GM19025 (cell line): Measurements from ENCODE around the gene EFNA5.

Experiments used
- ATAC-seq: cut with Tn5 transposase; IDR thresholded peaks from one replicate; pipeline ENCODE4 v1.9.1; 2021; ENCODE audit warnings: mild to moderate bottlenecking, low read depth, moderate library complexity; ENCODE audit not compliant: unreplicated experiment

EFNA5 gene

DNA sequence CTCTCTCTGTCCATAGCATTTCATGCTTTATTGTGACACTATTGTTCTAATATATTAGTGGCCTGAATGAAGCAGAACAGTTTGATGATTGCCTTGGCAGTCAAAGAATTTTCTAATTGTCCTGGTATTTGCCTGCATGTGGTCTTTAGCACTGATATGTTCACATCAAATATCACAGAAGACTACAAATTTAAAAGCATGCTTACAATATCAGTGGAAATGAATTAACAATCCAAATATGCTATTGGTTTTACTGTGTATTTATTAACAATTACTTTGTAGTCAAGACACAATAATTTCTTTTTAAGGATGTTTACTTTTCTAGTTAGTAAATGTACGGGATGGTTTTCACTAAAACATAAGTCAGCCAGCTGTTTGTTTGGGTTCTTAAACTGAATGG is 18.3 kb downstream of the EFNA5 start:
- no peak for ATAC-seq

DNA sequence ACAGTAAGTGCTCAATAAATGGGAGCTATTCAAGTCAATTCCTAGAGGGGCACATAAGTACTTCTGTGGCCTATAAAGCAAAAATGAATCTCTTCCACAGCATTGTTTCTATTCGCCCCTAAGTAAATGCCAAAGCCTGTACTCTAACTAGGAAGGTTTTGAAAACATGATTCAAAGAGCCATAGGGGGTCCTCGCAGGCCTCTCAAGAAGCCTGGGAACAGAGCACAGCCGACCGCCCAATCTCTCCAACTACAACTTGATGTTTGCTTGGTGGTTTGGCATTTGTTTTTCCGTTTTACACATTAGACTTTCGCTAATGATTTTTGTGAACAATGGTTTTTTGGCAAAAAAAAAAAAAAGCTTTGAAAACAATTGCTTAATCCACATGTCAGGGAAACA is 19.4 kb downstream of the EFNA5 start:
- no peak for ATAC-seq

DNA sequence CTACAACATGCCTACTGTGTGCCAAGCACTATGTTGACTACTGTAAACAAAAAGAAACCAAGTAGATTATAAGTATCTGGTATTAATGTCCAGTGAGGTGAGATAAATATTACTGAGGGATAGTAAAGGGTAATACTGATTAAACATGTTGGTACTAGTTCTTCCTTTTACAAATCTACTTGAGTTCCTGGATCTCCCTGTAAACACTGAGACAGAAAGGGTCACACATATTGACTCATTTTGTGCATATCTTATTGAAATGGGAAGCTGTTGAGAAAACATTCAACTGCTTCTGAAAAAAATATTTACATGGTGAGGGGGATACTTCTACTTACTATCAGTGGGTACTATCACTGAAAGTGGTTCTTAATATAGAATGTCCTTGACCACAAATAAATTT is 24.3 kb downstream of the EFNA5 start:
- no peak for ATAC-seq

DNA sequence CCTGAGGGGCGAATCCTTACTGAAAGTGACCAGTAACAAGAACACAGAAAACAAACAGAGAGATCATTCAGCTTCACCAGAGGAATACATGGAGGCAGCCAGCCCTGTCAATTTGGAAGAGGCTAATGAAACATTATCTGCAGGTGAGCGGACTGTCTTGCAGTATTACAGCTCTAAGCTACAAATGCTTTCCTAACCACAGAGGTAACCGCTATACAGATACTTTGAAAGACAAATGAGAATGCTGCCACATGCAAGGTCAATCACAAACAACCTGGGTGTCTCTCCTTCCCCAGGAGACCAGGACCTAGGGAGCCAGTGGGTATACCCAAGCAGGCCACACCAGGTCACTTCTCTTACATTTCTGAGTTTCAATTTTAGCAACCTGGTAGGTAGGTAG is 30.2 kb downstream of the EFNA5 start:
- ATAC-seq, result no peak

DNA sequence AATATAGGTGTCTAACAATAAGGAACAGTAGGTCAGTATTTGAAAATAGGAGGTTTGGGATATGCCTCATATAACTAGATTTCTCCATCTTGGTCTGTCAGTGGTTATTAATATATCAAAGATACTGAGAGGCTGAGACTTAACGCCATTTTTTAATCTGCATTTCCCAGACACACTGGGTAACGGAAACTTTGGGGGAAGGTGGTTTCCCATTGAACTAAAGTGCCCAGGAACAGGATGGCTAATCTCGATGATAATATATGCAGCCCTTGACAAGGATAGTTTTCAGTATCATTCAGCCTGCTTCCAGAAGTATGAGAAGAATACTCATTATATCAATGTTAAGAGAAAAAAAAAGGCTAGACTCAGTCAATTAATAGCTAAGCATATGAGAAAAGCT is 30.7 kb downstream of the EFNA5 start:
- no peak for ATAC-seq

DNA sequence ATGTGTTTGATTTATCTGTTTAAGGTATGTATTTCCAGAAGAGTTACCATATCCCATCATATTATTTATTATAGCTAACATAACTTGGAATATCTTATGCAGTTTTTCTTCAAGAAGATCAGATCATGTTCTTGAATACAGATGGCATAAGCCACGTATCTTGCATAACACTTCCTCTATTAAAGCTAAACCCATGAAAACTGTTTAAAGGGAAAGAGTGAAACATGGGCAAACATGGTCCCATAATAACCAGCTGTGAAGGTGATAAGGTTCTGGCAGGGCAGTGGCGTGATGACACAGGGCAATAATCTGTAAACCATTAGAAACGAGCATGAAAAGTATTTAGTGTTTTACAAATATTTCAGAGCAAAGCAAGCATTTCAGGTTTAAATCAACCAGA is 34.2 kb downstream of the EFNA5 start:
- no peak for ATAC-seq

DNA sequence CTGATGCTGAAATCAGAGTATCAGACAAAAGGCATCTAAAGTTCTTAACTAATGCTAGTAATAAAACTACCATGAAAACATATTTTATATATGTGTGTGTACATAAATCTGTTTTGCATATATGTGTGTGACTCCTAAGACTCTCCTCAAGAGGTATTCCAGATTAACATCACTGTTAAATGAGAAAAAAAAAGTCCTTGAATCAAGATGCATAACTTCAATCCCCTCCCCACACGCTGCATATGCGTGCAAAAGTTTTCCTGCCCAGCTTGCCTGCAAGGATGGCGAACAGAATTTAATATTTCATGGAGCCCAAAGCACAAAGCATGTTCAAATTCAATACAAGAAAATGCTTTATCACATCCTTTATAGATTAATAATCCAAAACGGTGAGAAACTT is 34.7 kb downstream of the EFNA5 start:
- no peak for ATAC-seq

DNA sequence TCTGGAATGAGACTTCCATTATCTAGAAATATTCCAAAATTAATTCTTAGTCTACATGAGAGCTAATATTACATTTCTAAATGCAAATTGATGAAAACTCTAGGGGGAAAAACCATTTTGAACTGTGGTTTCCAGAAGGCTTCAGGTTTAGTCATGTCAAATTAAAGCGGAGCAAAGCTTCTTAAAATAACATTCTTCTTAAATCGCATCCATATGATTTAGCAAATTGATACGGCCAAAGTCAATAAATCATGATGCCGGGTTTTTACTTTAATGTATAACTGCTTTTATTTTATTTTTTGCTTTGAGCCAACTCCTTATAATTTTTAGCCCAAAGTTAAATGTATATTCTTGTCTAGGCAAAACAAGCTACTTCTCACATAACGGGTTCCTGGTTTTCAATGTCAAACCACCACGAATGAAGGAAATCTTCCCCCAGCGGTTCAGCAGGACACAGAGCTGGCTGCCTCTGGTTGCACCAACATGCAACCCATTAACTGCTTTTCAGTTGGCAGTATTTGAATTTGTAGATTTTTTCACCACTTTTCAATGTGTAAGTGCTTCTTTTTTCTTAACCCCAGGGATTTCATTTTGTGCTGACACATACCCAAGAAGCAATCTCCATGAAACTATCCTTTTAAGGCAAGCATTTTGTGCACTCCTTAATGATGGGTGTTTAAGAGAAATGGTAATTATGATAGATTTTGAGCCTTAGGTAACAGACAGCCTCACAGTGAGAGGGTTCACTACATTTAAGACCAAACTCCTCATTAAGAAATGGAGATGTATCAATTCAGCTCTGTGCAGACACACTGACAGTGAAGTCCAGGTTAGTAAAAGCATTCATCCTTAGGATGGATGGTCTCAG is 35.5 kb downstream of the EFNA5 start:
- no peak for ATAC-seq

DNA sequence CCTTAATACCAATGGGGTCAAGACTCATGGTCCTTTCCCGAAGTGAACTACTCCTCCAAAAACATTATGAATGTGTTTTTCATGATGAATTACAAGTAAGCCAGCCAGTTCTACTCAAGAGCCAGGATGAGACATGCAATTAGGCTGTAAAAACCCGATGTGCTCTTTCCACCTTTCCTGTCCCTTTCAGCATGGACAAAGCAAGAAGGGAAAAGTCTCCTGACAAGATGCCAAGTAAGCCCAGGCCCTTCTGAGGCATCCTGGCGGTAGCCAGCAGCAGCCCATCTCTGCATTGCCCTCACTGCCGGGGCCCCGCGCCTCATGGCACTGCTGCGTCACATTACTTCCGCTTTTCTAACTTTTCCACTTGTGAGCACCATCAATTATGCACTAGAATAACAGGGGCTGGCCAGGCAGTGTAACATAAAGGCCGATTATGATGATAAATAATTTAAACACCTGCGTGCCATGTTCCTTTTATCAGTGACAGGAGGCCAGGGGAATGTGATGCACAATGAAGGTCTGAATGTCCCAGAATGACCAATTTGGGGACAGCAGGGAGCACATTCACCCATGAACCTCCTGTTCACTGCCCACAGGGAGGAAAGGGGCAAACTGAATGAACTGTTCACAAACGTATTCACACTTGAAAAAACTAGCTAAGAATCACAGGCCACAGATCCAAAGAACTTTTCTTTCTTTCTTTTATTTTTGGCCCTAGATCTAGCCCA is 37.4 kb downstream of the EFNA5 start:
- ATAC-seq, result no peak

DNA sequence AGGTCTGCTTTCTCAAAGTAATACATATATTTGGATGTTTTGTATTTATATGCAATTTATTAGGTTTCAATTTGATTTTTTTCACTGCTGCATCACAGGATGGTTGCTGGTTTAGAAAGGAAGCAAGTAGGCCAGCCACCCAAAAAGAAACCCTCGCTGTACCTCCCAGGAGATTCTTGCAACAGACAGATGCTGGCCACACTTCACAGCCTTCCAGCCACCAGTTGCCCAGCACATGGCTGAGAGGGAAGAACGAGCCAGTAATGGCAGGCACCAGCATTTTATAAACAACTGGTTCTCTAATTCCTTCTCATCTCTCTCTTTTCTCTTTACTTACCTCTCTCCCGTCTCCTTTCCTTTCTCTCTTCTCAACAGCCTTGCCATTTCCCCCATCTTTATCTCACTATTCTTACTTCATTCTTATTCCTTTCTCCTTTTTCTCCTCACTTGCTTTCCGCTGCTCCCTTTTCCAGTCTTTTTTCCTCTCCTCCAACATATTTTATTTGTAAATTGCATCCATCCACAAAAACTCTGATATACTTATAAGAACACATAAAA is 38.9 kb downstream of the EFNA5 start:
- ATAC-seq, result no peak

DNA sequence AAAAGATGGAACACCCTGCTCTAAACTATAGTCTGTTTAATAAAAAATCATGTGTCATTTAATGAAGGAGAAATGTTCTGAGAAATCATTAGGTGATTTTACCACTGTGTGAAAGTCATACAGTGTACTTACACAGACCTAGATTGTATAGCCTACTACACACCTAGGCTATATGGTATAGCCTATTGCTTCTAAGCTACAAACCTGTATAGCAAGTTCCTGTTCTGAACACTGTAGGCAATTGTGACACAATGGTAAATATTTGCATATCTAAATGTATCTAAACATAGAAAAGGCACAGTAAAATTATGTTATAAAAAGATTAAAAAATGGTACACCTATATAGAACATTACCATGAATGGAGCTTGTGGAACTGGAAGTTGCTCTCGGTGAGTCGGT is 40.6 kb downstream of the EFNA5 start:
- ATAC-seq, result no peak

DNA sequence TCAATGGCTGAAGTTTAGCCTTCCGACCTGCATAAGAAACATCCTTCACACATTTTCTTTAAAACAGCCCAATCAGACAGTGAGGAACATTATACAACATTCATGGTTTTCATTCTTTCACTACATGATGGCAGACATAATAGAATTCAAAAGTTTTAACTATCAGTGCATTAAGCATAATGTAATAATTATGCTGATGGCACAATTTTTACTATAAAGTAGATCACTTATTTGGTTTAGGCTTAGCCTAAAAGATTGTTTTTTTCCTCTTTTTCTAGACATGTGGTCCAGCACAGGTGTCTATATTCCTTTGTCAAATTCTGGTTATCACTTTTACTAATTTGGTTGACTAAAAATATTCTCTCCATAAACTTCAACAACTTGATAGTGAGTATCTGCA is 46.5 kb downstream of the EFNA5 start:
- ATAC-seq, result no peak

DNA sequence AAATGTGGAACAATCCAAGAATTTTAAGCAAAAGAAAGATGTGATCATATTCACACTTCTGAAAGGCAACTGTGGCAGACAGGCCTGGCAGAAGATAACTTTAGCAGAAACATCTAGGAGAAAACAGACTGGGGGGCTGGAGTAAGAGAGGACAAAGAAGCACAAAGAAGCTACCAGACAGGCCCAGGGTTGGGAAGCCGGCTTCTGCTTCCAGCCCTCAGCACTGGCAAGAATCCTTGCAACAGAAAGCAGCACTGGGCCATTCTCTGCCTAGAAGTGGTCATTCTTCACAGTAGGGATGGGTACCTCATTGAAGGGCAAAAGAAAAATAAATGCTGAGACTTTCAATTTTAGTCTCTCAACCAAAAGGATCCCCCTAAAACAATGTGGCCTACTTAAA is 49.6 kb downstream of the EFNA5 start:
- ATAC-seq, result no peak

DNA sequence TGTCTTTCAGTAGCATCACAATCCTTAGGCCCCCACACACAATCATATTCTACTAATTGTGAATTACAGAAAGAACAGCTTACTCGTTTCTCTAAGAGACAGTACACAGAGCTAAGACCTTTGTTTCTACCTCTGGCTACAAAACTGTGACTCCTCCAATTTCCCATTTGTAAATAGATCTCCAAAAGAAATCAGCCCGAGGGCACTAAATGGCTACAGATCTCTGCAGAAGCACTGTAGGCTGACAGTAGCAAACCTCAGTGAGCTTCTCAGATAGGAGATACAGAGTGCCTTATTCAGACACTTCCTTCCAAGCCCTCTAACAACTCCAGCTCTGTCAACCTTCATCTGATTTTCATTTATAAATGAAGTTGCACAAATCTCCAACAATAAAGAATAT is 51.0 kb downstream of the EFNA5 start:
- ATAC-seq, result no peak

DNA sequence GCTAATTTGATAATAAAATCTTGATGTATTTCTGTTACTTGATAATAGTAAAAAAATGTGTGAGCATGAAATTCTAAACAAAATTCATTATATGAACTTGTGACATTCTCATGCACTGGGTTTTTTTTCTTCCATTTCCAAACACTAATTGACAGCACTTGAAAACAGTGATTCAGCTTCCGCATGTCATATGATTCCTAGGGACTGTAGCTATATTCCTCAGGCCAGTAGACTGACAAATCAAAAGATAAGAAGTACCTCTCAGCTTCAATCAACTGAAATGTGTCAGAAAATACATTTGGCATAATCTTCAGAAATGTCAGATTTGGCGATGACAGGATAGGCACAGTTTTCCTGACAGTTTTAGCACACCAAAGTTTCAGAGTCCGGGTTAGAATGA is 52.5 kb downstream of the EFNA5 start:
- ATAC-seq, result no peak

DNA sequence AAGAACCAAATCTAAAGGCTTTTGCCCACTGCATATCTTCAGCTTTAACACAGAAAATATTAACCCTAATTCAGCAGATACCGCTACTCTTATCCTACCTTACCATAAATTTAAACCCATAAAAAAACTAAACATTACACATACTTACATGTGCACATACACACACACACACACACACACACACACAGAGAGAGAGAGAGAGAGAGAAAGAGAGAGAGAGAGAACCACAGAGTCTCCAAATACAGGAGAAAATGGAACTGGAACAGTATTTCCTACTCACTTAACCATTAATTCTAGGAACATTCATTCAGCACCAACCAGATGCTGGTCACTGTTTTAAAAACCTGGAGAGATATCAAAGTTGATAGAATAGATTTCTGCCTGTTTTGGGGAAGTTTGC is 53.7 kb downstream of the EFNA5 start:
- no peak for ATAC-seq

DNA sequence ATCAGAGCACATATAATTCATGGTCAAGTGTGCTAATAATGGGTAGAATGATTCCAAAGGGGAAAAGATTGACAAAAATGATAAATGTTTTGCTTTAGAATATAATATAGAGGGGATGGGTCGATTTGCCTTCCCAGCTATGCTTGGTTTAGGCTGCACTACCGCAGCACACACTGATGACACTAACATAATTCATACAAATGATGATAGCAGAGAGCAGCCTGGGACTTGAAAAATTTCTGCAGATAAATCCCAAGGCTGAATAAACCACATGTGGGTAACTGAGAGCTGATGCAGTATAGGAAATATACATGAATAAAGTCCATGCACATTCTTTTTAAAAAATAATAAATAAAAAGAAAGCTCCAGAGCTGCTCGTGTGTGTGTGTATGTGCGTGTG is 54.5 kb downstream of the EFNA5 start:
- ATAC-seq, result no peak

DNA sequence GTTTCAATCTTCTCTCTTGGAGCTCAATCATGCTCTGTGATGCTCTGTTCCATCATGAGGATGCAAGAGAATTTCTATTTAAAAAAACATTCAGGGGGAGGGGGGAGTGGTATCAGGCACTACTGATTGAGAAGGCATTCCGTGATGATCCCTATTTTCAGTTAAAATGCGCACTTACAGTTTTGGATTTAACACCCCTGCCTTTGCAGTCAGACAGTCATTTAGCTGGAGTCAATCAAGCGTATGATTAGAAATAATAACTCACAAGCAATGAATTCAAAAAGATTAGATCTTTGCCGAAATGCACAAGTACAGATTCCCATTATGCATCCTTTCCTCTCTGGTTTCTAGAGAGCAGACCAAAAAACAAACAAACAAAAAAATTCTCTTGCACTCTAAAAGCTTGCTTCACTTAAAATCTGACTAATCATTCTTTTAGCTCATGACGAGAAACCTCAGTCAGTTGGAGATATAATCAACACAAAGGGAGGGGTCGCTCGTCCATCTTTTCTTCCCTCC is 55.4 kb downstream of the EFNA5 start:
- no peak for ATAC-seq

DNA sequence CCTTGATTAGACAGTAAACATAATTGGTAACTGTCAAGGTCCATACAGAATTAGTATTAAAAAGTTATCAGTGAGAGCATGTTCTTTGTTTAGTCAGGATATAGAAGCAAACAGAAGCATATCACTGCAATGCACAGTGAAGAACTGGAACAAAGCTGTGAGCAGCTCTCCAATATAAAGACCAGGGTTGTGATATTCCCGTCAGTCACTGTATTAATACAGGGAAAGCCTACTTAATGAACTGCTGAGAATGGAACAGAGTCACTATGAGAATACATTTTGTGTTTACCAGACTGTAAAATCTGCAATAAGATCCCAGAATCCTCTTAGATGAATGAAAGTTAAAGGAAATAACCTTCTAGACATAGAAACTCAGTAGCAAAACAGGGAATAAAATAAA is 58.2 kb downstream of the EFNA5 start:
- no peak for ATAC-seq

DNA sequence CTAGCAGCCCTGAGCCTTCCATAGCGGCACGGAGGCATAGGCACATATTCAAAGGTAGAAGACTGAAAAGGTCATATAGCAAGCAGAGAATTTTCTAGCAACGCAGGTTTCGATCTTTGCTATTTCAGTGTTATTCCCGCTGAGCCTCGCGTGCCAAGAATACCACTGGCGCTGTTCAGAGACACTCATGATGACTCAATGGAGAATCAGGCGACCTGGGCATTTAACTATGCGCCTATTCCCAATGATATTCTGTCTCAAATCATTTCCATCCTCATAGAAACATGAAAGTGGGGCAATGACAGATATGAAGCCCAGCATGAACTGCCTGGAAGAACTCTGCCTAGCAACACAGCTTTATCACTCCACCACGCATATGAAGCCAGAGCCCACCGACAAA is 59.9 kb downstream of the EFNA5 start:
- no peak for ATAC-seq

DNA sequence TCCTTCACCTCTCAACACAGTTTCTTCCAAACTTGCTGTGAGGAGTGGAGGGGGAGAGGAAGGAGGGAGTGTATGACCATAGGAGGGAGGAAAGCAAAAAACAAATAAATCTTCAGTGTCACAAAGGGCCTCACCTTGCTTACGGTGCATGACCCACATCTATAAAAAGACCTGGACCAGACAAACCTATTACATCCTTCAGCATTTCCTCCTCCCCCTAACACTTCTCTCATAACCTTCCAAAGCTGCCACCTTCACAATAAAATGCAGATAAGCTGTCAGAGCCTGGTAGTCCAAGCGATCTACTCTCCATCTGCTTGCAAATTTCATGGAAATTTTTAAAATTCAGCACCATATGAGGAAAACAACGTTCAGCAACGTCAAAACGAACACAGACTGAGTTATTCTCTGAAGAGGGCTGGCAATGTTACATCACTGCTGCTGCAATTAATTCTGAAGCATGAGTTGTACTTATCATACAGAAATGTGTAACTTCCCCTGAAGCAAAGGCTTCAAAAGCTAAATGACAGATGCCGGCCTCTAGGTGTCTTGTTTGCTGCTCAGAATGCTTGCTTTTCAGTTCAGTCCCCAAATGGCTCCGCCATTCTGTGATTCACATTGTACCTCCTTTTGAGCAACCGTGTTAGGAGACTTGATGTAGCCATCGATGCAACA is 62.9 kb downstream of the EFNA5 start:
- no peak for ATAC-seq
